ENCODE measurements around the gene ZFP36.

The ZFP36 gene

GRCh38 chr19:39419003-39419402 is 12.4 kb downstream of the ZFP36 start:
- DNase-seq (ENCODE audit: low spot score), result no peak
- TF ChIP-seq CTCF (IDR thresholded peaks at IDR 0.05; ENCODE audit: extremely low read depth, missing control alignments), result no peak

- DNase-seq (ENCODE audit: low spot score), result no peak
- no peak for TF ChIP-seq CTCF (IDR thresholded peaks at IDR 0.05; ENCODE audit: extremely low read depth, missing control alignments)
These were observed 14.1 kb downstream of the ZFP36 start for GRCh38 chr19:39420769-39421168.

- no peak for TF ChIP-seq CTCF (IDR thresholded peaks at IDR 0.05; ENCODE audit: extremely low read depth, missing control alignments)
- no peak for DNase-seq (ENCODE audit: low spot score)
These were observed 15.4 kb downstream of the ZFP36 start for GRCh38 chr19:39422020-39422419.

GRCh38 chr19:39423258-39424086 is 16.8 kb downstream of the ZFP36 start:
- TF ChIP-seq CTCF (IDR thresholded peaks at IDR 0.05; ENCODE audit: extremely low read depth, missing control alignments), result no peak
- no peak for DNase-seq (ENCODE audit: low spot score)

GRCh38 chr19:39424934-39425333 is 18.3 kb downstream of the ZFP36 start:
- no peak for DNase-seq (ENCODE audit: low spot score)
- TF ChIP-seq CTCF (IDR thresholded peaks at IDR 0.05; ENCODE audit: extremely low read depth, missing control alignments), result no peak

GRCh38 chr19:39425744-39426143 is 19.1 kb downstream of the ZFP36 start:
- TF ChIP-seq CTCF (IDR thresholded peaks at IDR 0.05; ENCODE audit: extremely low read depth, missing control alignments), result no peak
- no peak for DNase-seq (ENCODE audit: low spot score)

GRCh38 chr19:39426170-39426569 is 19.5 kb downstream of the ZFP36 start:
- no peak for TF ChIP-seq CTCF (IDR thresholded peaks at IDR 0.05; ENCODE audit: extremely low read depth, missing control alignments)
- DNase-seq (ENCODE audit: low spot score), result no peak

All from GM20000 (cell line).